Astrocyte of the cerebellum (primary cell): ENCODE data around the gene PTPN14.

Experiments used
- DNase-seq: peaks from one replicate; pipeline ENCODE4 v3.0.0-alpha.2; 2011; ENCODE audit warnings: low read depth
- H3K4me3 ChIP-seq: 2 replicates; pipeline ENCODE4 v1.5.1; 2011; ENCODE audit warnings: mild to moderate bottlenecking, low read depth, low read length, moderate library complexity
- CTCF ChIP-seq: IDR thresholded peaks from 2 replicates; pipeline ENCODE4 v1.5.1; 2012; ENCODE audit warnings: low read length, low read depth, moderate library complexity, mild to moderate bottlenecking; ENCODE audit errors: missing control alignments
- in situ Hi-C: cut with HindIII; loops from 2 replicates; pipeline ENCODE4 v1.10.0; 2017; ENCODE audit warnings: low sequenced_read_pairs

The PTPN14 gene

GRCh38 chr1:214391873-214392645, 159.3 kb downstream of the PTPN14 start:
- no peak overlapping the region for H3K4me3 ChIP-seq
- TF ChIP-seq CTCF = no peak
- no peak for DNase-seq
- in situ Hi-C loops = no loop called here

GRCh38 chr1:214389734-214390133, 161.7 kb downstream of the PTPN14 start:
- in situ Hi-C loops = no loop called here
- no peak for DNase-seq
- TF ChIP-seq CTCF = no peak
- no peak overlapping the region for H3K4me3 ChIP-seq

- DNase-seq = no peak
- no peak overlapping the region for H3K4me3 ChIP-seq
- in situ Hi-C loops = no loop called here
- no peak for TF ChIP-seq CTCF
Observed at GRCh38 chr1:214386747-214387146, 164.7 kb downstream of the PTPN14 start.

- DNase-seq = no peak
- in situ Hi-C loops = no loop called here
- no peak for TF ChIP-seq CTCF
- no peak overlapping the region for H3K4me3 ChIP-seq
Observed at GRCh38 chr1:214386333-214386732, 165.1 kb downstream of the PTPN14 start.

GRCh38 chr1:214385428-214385827, 166.0 kb downstream of the PTPN14 start:
- no peak for TF ChIP-seq CTCF
- in situ Hi-C loops = no loop called here
- H3K4me3 ChIP-seq = no peak overlapping the region
- no peak for DNase-seq

- H3K4me3 ChIP-seq = no peak overlapping the region
- no peak for DNase-seq
- in situ Hi-C loops = no loop called here
- no peak for TF ChIP-seq CTCF
Observed at GRCh38 chr1:214384373-214385079, 166.9 kb downstream of the PTPN14 start.
